GM23338 (cell line): ENCODE results near the gene PRB3.

Experiments
- CTCF ChIP-seq, 2 experiments: fragments of 200-600 bp in 1 of 2; sonication (generic) in 1 of 2; conservative IDR thresholded peaks; 2 replicates each; pipeline versions ENCODE4 v1.5.1 to v1.6.1; 2016 to 2017; ENCODE audit warnings: antibody characterized with exemption in 2 of 2, low read depth in 2 of 2, mild to moderate bottlenecking in 2 of 2, moderate library complexity in 1 of 2
- EZH2phosphoT487 ChIP-seq: fragments of 200-600 bp; sonication (generic); IDR thresholded peaks from one replicate; pipeline ENCODE4 v1.8.1; 2018; ENCODE audit warnings: antibody characterized with exemption; ENCODE audit not compliant: unreplicated experiment
- STAT1 ChIP-seq: IDR thresholded peaks from one replicate; pipeline ENCODE4 v1.6.1; 2016; ENCODE audit warnings: antibody characterized with exemption; ENCODE audit not compliant: unreplicated experiment
- TF ChIP-seq, protein P1 (sequence below): IDR thresholded peaks from one replicate; pipeline ENCODE4 v1.6.1; 2018; ENCODE audit warnings: antibody characterized with exemption; ENCODE audit not compliant: unreplicated experiment

- TF ChIP-seq, protein P1, sequence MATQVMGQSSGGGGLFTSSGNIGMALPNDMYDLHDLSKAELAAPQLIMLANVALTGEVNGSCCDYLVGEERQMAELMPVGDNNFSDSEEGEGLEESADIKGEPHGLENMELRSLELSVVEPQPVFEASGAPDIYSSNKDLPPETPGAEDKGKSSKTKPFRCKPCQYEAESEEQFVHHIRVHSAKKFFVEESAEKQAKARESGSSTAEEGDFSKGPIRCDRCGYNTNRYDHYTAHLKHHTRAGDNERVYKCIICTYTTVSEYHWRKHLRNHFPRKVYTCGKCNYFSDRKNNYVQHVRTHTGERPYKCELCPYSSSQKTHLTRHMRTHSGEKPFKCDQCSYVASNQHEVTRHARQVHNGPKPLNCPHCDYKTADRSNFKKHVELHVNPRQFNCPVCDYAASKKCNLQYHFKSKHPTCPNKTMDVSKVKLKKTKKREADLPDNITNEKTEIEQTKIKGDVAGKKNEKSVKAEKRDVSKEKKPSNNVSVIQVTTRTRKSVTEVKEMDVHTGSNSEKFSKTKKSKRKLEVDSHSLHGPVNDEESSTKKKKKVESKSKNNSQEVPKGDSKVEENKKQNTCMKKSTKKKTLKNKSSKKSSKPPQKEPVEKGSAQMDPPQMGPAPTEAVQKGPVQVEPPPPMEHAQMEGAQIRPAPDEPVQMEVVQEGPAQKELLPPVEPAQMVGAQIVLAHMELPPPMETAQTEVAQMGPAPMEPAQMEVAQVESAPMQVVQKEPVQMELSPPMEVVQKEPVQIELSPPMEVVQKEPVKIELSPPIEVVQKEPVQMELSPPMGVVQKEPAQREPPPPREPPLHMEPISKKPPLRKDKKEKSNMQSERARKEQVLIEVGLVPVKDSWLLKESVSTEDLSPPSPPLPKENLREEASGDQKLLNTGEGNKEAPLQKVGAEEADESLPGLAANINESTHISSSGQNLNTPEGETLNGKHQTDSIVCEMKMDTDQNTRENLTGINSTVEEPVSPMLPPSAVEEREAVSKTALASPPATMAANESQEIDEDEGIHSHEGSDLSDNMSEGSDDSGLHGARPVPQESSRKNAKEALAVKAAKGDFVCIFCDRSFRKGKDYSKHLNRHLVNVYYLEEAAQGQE, result no peak
- no peak for TF ChIP-seq CTCF (conservative IDR thresholded peaks at IDR 0.05; ENCODE audit: low read depth in 2 of 2)
- no peak for TF ChIP-seq EZH2phosphoT487
- TF ChIP-seq STAT1, result no peak
These were observed 23.0 kb downstream of the PRB3 start for GRCh38 chr12:11246489-11246888.
